ENCODE data around the gene NDUFS1.

DNA sequence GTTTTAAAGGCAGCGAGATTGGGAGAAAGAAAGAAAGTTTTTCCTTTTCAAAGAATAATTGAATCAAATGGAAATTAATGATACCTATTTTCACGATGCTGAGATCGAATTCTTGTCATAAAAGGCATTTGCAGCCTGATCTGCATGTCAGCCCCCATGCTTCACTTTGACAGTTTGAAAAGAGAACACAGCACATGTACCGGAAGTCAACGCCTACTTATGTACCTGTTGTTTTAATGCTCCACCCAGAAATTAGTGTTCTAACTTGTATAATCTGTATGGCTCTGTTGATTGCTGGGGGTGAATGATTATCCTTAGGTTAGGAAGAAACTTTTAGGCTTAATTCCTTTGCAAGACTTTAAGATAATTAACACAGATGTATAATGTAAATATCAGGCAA is 31.4 kb upstream of the NDUFS1 start:
- TF ChIP-seq, protein P1, sequence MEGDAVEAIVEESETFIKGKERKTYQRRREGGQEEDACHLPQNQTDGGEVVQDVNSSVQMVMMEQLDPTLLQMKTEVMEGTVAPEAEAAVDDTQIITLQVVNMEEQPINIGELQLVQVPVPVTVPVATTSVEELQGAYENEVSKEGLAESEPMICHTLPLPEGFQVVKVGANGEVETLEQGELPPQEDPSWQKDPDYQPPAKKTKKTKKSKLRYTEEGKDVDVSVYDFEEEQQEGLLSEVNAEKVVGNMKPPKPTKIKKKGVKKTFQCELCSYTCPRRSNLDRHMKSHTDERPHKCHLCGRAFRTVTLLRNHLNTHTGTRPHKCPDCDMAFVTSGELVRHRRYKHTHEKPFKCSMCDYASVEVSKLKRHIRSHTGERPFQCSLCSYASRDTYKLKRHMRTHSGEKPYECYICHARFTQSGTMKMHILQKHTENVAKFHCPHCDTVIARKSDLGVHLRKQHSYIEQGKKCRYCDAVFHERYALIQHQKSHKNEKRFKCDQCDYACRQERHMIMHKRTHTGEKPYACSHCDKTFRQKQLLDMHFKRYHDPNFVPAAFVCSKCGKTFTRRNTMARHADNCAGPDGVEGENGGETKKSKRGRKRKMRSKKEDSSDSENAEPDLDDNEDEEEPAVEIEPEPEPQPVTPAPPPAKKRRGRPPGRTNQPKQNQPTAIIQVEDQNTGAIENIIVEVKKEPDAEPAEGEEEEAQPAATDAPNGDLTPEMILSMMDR (IDR thresholded peaks at IDR 0.05; ENCODE audit: poor library complexity, severe bottlenecking), result no peak
- no peak for TF ChIP-seq SMC3 (conservative IDR thresholded peaks at IDR 0.05; ENCODE audit: poor library complexity)
- no peak for TF ChIP-seq POLR2AphosphoS5 (IDR thresholded peaks at IDR 0.05)
- no peak for TF ChIP-seq EP300 (conservative IDR thresholded peaks at IDR 0.05; ENCODE audit: poor library complexity, severe bottlenecking)
- TF ChIP-seq REST (IDR thresholded peaks at IDR 0.05; ENCODE audit: borderline replicate concordance), result no peak
- no peak for TF ChIP-seq RAD21 (conservative IDR thresholded peaks at IDR 0.05)
- TF ChIP-seq EZH2 (IDR thresholded peaks at IDR 0.05; ENCODE audit: borderline replicate concordance, insufficient read depth, low read length, poor library complexity, severe bottlenecking), result no peak
- TF ChIP-seq TAF1 (IDR thresholded peaks at IDR 0.05; ENCODE audit: low read depth), result no peak
- no peak for TF ChIP-seq MXI1 (conservative IDR thresholded peaks at IDR 0.05; ENCODE audit: poor library complexity, severe bottlenecking)
